AG09309 (cell line): ENCODE results near the gene BCAR1.

Experiments
- DNase-seq: peaks from one replicate; pipeline ENCODE4 v3.0.0-alpha.2; 2010; ENCODE audit warnings: low read depth
- H3K4me3 ChIP-seq: 2 replicates; pipeline ENCODE4 v1.5.1; 2011; ENCODE audit warnings: mild to moderate bottlenecking, low read depth, low read length, moderate library complexity; ENCODE audit not compliant: control insufficient read depth
- CTCF ChIP-seq: IDR thresholded peaks from 2 replicates; pipeline ENCODE4 v1.5.1; 2011; ENCODE audit warnings: mild to moderate bottlenecking, low read depth, low read length, inconsistent platforms; ENCODE audit not compliant: insufficient read depth, control insufficient read depth; ENCODE audit errors: missing control alignments

BCAR1 gene

DNA sequence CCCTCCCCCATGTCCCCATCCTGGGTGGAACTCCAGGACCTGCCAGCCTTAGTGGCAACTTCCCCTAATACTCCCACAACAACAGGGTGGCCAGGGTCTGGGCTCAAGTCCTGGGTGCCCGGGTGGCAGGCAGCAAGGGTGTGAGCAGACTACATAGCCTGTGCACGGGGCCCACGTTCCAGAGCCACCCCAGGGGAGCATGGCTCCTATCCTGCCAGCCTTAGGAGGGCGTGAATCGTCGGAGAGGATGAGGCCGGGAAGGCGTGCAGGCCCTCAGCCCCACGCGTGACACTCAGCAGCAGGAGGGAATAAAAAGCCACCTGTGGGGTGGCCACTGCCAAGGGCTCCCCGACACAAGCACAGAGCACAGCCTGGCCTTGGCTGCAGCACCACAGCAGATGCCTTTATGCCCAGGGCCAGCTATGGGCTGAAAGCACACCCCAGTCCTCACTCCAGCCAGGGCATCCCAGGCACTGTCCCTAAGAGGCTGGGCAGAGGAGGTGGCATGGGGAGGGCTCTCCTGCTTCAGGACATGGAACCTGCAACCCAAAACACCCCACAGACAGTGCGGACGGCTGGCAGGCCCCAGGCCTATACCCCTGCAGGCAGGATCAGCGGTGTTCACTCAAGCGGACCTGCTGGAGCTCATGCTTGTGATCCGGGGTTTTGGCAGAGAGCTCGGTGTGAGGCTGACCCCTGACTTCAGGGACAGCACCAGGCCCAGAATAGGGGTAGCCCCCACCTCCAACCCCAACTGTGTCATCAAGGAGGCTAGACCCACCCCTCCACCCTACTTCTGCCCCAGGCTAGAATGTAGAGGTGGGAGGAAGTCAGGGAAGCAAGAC, 2.7 kb downstream of the BCAR1 start:
- TF ChIP-seq CTCF = no peak
- H3K4me3 ChIP-seq = peak overlapping the region; percentile 81
- no peak for DNase-seq

DNA sequence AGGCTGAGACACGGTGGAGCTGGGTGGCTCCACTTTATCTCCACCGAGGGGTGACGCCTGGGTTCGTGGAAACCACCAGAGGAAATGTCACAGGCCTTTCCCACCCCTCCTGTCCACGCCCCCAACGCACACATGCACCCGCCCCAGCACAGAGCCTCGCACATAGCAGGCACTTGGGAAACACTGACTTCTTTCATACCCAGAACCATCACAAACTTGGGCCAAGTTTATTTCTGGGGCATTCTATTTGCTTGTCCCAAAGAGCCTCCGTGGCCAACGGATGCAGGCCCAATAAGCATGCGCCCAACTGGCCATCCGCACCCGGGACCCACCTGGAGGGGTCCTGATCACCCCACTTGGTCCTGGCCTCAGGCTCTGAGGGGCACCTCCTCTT, 3.3 kb downstream of the BCAR1 start:
- H3K4me3 ChIP-seq = peak overlapping the region; percentile 4
- TF ChIP-seq CTCF = no peak
- DNase-seq = no peak

DNA sequence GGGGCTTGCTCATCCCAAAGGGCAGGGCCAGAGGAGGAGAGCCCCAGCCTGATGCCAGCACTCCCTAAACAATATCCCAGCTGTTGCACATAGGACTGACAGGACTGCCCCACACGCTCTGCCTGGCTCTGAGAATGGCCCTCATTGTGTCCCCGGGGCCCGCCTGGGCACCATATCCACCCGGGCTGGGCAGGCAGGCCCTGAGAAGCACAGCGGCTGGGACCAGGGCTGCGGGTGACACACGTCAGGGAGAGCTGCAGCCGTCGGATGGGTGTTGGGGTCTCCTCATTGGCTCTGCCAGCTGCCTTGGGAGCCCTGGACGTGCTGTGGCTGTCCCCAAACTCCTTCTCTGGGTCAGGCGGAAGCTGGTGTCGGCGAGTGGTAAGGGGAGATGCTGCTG, 4.2 kb downstream of the BCAR1 start:
- TF ChIP-seq CTCF = no peak

GRCh38 chr16:75246504-75247205, 4.8 kb downstream of the BCAR1 start:
- DNase-seq = no peak
- H3K4me3 ChIP-seq = no peak overlapping the region
- no peak for TF ChIP-seq CTCF

More for the DNA sequence above, 4.2 kb downstream of the BCAR1 start:
- H3K4me3 ChIP-seq = no peak overlapping the region
- DNase-seq = no peak

GRCh38 chr16:75244844-75245758, 6.3 kb downstream of the BCAR1 start:
- peak overlapping the region; percentile 22 for H3K4me3 ChIP-seq
- peak; percentile 86 for DNase-seq
- no peak for TF ChIP-seq CTCF

GRCh38 chr16:75244225-75244809, 7.1 kb downstream of the BCAR1 start:
- peak; percentile 8 for TF ChIP-seq CTCF
- H3K4me3 ChIP-seq = no peak overlapping the region
- no peak for DNase-seq
